Jurkat, Clone E6-1 (cell line): ENCODE results near the gene SLC46A3.
A peak's percentile ranks its signal among the peaks of the same experiment; 100 is the strongest.

Source experiments
- DNase-seq: peaks from one replicate; pipeline ENCODE4 v3.0.0-alpha.2; 2011; ENCODE audit warnings: low read depth, low spot score
- H3K4me3 ChIP-seq: 2 replicates; pipeline ENCODE4 v1.5.1; 2011; ENCODE audit warnings: mild to moderate bottlenecking, low read length, control low read depth, moderate library complexity

Gene SLC46A3

DNA sequence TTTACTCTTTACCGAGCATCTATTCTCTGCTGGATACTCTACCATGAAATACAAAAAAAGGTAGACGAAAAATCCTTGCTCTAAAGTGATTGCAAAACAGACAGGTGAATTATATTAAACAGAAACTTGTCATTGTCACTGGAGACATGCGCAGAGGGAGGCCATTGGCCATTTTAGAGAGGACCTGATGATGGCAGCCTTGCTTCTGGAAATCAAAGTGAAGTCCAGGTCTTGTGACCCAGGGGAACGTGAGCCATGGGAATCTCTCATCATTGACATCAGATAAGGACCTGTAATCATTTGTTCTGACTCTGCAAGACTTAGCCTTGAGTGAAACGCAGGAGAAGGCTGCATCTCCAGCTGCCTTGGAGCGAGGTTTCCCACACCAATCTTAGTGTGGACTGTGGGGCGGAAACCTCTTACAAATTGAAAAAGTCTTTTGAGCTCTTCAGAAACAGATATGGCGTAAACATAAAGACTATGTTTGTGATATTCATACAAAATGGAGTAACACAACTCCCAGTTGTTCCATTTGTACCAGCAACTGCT is 16.8 kb upstream of the SLC46A3 start:
- H3K4me3 ChIP-seq, result no peak overlapping the region
- DNase-seq, result no peak

DNA sequence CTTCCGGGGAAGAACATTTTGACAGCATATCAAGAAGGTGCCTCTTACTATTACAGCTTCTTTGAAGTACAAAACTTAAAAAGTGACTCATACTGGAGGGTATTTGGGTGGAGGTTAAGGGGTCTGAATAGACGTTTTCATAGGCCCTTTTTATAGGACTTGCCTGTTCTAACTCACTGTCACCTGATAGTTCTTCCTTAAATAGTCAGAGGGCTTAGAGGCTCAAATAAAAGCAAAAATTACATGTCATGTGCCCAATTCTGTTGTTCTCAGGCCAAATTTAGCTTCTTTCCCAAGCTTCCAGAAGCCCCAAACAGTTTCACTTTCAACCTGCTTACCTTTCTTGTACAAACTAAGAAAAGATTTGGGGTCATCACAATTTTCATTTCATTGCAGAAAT is 16.1 kb upstream of the SLC46A3 start:
- no peak for DNase-seq
- H3K4me3 ChIP-seq, result no peak overlapping the region

DNA sequence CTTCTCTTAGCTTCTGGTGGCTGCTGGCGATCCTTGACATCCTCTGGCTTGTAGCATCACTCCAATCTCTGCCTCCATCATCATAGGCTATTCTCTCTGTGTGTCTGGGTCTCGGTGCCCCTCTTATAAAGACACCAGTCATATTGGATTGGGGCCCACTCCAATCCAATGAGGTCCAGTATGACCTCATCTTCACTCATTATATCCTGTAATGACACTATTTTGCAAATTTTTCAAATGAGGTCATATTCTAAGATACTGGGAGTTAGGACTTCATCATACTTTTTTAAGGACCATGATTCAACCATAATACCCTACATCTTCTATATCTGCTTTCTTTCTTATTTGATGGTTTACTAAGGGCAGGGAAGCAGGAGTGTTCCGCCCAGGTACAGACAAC is 12.0 kb upstream of the SLC46A3 start:
- no peak overlapping the region for H3K4me3 ChIP-seq
- DNase-seq, result no peak

- DNase-seq, result no peak
- no peak overlapping the region for H3K4me3 ChIP-seq
Measured at GRCh38 chr13:28729541-28729940, 10.8 kb upstream of the SLC46A3 start.

DNA sequence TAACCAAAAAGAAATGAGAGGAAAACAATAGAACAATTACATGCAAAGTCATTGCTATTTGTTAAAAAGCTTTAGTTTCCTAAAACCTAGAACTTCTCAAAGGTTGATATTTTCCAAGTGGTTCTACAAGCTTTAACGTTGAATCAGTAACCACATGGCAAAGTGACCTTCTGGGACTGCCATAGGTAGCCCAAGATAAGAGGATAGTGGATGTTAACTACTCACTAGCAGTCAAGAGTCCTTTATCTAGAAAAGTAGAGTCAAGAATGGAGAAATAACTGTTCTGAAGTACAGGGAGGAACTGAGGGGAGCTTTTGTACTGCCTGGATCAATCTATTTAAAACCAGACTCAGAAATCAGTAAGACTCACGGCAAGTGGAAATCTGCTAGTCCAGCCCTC is 9.9 kb upstream of the SLC46A3 start:
- DNase-seq, result no peak
- H3K4me3 ChIP-seq, result no peak overlapping the region

DNA sequence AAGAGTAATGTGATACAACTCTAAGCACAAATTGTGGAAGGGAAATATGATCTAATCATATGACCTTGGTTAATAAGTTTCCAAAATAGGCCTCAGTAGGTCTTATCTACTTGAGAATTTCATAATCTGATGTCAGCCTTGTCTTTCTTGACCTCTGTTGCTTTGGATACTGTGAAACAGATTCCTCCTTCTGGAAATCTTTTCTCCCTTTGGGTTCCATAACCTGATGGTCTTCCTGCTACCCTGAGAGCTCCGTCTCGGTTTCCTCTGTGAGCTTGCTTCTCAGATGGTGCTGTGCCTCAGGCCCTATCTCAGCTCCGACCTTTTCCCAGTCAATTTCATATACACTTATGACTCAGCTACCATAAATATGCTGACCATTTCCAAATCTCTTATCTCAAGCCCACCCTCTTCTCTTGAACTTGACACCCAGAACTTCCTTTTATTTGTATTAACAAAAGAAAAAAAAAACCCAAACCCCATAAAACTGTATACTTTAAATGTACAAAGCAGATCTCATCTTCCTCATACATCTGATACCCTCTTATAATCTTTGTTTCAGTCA is 6.4 kb upstream of the SLC46A3 start:
- H3K4me3 ChIP-seq, result no peak overlapping the region
- DNase-seq, result no peak

GRCh38 chr13:28723806-28724205 is 5.0 kb upstream of the SLC46A3 start:
- no peak overlapping the region for H3K4me3 ChIP-seq
- DNase-seq, result no peak

DNA sequence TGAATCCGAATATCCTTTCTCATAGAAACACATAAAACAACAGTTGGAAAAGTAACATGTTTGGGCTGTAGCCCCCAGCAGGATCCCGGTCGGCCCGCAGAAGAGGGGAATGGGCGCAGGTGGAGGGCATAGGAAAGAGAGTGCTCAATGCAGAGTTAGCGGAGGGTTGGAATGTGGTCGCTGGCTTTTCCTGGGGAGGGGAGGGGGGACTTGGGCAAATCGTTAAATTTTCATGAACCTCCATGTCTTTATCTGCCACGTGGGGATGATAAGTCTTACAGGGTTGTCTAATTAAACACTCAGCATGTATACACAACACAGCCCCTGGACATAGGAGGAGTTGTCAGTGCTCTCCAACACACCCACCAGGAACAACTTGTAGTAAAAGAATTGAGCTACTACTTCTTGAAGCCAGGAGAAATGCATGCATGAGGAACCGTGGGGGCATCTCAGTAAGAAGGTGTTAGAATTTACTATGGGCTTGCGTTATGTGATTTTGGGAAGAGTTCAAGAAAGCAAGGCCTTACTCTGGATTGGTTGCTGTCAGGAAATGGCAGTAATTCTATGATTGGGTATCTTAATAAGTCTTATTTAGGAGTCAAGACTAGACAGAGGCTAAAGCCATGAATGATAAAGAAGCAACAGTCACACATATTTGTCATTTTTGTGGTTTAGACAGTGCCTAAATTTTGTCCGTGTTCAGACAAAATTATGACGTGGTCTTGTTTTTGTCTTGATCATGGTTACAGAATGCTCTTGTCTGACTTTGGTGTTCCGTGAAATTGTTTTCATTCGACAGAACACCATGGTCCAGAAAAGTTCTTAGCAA is 671 bp upstream of the SLC46A3 start:
- DNase-seq, result no peak
- H3K4me3 ChIP-seq, result peak overlapping the region; percentile 80

GRCh38 chr13:28718196-28718542 is 601 bp downstream of the SLC46A3 start:
- DNase-seq, result no peak
- peak overlapping the region; percentile 80 for H3K4me3 ChIP-seq

DNA sequence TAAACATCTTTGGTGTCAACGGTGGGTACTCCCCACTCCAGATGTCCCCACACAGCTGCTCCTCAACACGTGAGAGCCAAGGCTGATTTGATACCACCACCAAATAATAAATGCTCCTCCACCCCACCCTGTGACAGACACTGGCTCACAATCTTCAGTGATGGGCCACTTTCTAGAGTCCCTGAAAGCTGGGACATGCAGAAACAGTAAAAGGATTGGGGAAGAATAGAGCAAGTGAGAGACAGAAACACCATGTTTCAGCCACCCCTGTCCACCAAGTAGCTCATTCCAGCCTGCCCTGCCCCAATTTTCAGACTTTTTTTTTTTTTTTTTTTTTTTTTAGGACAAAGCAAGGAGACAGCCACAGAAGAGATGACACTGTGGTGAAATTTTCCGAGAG is 1.6 kb downstream of the SLC46A3 start:
- DNase-seq, result no peak
- no peak overlapping the region for H3K4me3 ChIP-seq

GRCh38 chr13:28716511-28716910 is 2.3 kb downstream of the SLC46A3 start:
- H3K4me3 ChIP-seq, result no peak overlapping the region
- no peak for DNase-seq

GRCh38 chr13:28714651-28715050 is 4.1 kb downstream of the SLC46A3 start:
- H3K4me3 ChIP-seq, result no peak overlapping the region
- DNase-seq, result no peak

DNA sequence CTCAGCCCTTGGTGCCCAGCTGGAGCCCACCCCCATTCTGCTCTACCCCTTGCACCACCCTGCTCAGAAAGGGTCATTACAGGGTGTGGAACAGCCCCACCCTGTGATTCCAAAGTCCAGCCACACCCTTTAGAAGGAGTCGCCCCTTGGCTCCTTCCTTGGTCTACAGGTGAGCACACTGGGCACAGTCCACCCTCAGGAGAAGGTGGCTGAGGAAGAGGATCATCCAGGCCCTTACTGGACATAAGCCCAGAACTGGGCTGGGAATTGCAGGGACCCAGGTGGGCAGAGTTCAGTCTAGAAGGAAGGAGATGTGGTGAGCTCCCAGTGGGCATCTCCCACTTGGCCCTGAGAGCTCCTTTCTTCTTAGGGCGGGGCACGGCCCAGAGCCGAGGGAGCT is 8.6 kb downstream of the SLC46A3 start:
- H3K4me3 ChIP-seq, result no peak overlapping the region
- no peak for DNase-seq

DNA sequence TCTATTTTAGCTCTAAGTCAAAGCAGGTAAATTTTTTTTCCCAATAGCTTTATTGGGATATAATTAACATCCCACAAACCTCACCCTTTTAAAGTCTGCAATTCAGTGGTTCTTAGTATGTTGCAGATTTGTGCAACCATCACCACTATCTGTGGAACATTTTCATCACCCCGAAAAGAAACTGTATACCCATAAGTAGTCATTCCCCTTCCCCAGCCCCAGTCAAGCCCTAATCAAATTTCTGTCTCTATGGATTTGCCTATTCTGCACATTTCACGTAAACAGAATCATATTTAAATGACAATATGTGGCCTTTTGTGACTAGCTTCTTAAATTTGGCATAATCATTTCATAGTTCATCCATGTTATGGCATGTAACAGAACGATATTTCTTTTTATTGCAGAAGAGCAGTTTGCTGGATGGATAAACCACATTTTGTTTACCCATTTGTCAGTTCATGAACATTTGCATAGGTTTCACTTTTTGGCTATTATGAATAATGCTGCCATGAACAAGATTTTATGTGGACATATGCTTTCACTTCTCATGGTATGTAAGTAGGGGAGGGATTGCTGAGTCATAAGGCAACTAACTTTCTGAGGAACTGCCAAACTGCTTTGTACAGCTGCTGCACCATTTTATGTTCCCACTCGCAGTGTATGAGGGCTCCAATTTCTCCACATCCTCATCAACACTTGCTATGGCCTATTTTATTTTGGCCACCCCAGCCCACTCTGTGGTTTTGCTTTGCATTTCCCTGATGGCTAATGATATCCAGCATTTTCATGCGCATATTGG is 10.9 kb downstream of the SLC46A3 start:
- DNase-seq, result no peak
- no peak overlapping the region for H3K4me3 ChIP-seq

DNA sequence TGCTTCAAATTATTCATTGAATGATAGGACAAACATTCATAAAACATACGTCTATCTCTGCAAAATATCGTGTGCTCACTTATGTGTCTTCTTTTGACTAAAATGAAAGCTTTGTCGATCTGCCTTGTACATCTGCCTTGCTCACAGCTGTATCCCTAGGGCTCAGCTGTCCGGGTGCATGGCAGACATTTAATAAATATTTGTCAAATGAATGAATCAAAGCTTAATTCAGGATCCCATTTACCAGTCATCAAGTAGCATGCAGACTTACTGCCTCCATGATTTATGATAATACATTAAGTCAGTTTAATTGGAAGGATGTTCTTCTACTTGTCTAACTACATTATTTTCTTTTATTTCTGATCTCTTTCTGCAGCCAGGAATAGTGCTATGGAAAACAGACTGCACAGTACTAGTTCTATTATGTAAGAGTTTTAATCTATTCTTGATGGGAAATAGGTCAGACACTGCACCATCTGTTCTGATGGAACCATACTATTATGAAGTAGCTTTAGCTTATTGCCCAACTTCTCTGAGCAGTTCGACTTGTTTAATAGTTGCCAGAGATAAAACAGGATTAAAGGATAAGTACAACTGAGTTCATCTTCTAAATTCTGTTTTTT is 13.2 kb downstream of the SLC46A3 start:
- H3K4me3 ChIP-seq, result no peak overlapping the region
- DNase-seq, result no peak

- DNase-seq, result no peak
- H3K4me3 ChIP-seq, result no peak overlapping the region
Measured at GRCh38 chr13:28704919-28705318, 13.9 kb downstream of the SLC46A3 start.

DNA sequence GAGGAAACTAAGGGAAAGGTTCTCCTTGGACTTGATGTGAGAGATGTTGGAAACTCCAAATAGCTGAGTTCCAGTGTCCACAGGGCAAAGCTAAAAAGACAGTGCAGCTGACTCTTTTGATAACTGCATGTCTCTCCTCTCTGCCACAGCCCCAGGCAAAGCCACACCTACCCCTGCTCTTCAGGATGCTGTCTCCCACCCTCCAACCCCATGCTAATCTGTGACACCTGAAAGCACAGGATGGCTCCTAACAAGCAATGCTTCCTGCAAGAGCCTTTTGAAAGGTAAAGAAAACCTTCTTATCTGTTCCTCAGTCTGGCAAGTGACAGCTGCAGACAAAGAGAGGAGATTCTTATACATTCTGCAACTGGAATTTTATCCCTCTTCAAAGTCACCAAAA is 14.5 kb downstream of the SLC46A3 start:
- no peak overlapping the region for H3K4me3 ChIP-seq
- no peak for DNase-seq

DNA sequence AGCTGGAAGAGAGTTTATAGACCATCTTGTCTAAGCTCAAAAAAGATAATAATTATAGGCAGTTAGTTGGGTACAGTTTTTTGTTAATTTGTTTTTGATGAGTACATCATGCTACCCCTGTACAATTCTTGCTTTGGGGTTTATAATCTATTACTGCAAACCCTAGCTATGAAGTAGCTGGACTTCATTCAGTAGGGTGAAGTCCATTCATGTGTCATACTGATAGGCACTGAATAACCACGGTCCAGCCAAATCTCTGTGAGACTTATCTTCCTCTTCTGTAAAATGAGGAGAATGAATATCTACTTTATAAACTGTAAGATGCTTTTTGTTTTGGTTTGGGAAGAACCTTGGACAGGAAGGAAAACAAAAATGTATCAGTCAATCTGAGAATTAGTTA is 19.5 kb downstream of the SLC46A3 start:
- no peak for DNase-seq
- no peak overlapping the region for H3K4me3 ChIP-seq

DNA sequence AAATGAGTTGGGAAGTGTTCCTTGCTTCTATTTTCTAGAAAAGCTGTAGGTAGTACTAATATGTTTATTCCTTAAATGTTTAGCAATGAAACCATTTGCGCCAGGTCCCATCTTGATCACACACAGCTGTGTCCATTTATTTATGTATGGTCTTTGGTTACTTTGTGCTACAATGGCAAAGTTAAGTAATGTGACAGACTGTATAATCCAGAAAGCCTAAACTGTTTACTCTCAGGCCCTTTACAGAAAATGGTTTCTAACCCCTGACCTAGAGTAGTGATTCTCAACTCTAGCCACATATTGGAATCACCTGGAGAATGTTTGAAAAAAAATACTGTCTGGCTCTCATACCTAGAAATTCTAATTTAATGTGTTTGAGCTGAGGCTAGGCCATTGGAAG is 21.3 kb downstream of the SLC46A3 start:
- H3K4me3 ChIP-seq, result no peak overlapping the region
- DNase-seq, result no peak
